ENCODE measurements around the gene HECTD4.

Gene HECTD4

DNA sequence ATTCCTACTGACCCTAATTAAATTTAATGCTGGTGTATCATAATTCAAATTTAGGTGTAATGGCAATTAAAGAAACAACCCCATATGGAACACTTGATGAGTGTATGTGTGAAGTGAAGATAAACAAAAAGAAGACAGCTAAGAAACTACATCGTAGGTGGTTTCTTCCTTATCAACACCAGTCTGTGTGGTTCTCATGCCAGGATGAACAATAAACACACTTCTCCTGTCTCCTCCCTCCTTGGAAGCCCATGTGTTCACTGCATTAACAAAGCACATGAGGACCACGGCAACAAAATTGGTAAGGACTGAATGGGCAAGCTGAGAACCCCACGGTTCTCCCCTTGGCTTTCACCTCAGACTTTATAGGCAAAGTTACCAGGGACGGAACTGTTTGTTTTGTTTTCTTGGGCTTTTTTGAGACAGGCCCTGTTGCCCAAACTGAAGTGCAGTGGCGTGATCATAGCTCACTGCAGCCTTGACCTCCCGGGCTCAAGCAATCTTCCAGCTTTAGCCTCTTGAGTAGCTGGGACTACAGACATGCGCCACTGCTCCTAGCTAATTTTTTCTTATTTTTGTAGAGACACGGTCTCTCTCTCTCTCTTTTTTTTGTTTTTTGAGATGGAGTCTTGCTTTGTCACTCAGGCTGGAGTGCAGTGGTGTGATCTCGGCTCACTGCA, 185.9 kb downstream of the HECTD4 start:
- DNase-seq: no peak

DNA sequence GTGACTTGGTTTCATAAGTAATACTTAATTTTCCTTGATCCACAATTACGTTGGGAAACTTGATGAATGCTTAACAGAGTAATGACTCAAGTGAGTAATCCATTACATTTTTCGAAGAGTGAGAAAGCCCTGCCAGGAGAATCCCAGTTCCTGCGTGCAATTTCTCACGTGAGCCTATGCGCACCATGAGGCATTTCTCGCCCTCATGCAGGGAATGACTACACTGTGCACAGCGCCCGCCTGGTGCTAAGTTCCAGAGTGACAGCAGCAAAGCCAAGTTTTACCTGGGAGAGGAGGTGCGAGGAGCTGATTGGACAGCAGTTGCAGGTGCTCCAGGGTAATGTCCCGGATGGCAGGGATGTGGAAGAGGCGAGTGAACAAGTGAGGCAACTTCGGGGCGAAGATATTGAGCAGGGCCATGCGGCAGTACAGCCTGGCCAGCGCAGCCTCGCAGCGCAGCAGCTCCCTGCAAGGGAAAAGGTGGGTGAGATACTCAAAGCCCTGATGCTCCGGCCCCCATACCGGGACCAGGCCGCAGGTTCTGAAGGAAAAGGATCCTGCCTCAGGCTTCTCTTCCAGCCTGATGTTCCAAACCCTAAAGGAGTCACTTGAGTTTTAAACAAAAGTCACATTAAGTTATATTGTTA, 187.5 kb downstream of the HECTD4 start:
- DNase-seq: no peak

DNA sequence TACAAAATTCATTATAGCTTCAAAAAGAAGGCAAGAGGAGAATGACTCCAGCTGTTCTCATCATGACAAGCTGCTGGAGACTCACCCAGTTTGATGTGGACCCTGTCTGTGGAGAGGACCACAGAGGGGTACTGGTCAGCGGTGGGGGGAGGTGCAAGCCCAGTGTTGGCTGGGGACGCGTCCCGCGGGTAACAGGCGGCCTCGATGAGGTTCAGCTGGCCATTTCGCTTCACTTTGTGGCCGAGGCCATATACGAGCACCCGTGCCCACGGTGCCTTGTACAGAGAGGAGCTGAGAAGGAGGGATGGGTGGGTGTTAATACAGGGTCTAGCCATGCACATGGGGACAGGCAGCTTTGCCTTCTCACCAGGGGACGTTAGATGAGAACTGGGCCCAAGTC, 189.8 kb downstream of the HECTD4 start:
- DNase-seq: no peak

DNA sequence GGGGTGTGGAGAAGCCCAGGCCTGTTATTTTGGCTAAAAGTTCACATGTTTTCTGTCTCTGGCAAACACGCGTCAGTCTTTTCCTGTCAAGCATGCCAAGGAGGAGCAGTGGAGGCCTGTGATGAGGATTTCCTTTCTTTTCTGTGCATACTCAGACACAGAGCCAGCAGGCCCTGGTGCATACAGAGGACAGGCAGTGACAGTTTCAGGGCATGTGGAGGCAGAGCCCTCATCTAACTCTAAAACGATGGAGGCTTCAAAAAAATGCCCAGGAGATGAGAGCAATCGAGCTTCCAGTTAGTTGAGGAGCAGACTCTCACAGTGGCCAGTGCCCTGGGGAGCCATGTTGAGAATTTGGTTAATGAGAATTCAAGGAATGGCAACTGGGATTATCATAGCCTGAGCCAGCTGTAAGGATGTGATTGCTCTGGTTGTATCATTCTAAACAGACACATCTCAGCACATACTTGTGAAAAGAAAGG, 190.3 kb downstream of the HECTD4 start:
- DNase-seq: no peak

DNA sequence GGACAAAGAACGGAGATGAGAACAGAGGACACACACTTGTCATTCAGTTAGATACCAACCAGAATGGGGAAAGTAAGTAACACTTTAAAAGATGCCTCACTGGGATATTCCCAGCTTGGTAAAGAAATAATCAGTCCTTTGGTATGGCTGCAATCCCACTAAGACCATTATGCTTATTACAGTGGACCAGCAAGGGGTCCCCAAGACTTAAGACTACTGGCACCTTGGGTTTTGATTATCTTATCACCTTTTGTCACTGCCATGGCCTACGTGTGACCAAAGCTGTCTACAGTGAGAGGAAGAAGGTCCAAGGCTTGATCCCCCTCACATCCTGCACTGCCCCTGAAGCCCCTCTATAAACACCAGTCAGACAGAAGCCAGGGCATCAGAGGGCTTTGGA, 191.0 kb downstream of the HECTD4 start:
- no peak for DNase-seq

DNA sequence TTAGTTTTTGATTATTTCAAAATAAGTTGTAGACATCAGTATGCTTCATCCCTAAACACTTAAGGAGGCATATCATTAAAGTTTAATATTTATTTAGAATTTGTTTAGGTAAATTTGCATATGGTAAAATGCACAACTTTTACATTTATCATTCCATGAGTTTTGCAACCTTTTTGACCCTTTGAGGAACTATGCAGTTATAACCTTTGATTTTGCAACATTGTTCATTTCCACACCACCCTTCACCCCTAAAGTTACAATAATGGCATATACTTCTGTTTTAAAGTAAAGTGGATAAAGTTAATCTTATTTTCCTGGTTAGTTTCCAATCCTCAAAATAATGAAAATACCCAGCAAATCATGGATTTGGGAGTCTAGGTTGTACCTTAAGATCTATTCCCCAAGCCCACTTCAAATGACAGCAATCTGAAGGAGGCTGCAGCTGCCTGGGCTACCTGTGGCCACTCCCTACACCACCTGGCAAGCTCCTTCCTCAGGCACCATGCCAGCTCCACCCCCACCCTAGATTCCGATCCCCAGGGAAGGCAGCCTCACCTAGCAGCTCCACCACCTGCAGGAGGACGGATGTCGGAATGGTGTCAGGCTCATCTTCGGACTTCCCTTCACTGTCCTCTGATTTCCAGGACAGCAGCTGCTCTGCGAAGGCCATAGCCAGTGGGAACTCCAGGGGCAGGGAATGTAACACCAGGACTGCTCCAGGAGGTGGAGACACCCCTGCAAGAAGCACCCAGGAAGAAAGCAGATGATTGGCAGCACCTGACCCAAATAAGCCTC, 191.8 kb downstream of the HECTD4 start:
- no peak for DNase-seq

DNA sequence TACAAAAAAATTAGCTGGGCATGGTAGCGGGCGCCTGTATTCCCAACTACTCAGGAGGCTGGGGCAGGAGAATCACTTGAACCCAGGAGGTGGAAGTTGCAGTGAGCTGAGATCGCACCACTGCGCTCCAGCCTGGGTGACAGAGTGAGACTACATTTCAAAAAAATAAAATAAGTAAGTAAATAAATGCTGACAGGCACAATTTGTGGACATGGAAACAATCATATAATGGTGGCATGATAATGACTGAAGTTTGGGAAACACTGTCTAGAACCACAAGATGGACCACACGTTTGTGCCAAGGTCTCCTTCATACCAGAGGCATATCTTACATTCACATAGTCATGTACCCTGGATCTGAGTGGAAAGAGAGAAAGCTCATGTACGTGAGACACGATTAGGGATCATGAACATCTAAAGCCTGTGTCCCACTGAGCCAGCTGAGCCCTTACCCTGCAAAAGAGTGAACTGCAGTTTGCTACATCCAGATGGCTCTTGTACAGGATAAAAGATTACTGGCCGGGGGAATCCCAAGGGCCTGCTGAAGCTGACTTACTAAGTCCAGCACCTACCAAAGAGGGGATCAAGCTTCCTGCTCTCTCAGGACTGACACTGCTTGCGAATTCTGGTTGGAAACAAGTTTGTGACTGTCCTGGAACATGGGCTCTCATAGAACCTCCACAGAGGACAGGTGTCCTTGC, 194.0 kb downstream of the HECTD4 start:
- no peak for DNase-seq

DNA sequence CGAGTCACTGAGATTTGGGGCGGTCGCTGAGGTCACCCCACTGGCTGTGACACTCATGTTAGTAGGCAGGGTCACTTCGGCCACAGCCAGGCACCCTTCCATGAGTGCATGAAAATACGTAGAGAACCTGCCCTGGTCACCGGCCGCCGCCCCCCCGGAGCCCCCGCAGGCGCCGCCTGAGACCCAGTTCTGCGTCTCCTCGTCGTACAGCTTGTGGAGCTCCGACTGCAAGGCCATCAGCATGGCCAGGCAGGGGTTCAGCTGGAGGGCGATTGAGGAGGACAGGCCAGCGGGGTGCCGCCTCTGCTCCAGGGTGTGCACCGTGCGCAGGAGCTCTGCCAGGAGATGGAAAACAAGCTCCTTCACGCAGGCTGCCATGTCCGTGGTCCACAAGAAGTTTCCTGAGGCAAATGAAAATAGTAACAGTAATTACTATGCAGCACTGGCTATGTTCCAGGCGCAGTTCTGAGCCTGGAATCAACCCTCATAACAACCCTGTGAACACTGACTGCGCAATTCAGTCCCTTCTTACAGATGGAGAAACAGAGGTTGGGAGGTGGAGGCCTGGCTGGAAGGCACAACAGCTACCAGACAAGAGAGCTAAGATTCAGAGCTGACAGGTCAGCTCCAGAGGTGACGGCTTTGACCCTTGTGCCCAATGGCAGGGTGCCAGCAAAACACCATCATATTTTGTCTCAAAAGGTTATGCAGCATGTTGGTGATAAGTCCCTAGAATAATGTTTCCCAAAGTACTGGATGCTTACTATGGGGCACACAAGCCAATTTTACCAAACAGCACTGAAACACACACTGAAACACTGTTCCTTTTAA, 196.9 kb downstream of the HECTD4 start:
- DNase-seq: no peak

DNA sequence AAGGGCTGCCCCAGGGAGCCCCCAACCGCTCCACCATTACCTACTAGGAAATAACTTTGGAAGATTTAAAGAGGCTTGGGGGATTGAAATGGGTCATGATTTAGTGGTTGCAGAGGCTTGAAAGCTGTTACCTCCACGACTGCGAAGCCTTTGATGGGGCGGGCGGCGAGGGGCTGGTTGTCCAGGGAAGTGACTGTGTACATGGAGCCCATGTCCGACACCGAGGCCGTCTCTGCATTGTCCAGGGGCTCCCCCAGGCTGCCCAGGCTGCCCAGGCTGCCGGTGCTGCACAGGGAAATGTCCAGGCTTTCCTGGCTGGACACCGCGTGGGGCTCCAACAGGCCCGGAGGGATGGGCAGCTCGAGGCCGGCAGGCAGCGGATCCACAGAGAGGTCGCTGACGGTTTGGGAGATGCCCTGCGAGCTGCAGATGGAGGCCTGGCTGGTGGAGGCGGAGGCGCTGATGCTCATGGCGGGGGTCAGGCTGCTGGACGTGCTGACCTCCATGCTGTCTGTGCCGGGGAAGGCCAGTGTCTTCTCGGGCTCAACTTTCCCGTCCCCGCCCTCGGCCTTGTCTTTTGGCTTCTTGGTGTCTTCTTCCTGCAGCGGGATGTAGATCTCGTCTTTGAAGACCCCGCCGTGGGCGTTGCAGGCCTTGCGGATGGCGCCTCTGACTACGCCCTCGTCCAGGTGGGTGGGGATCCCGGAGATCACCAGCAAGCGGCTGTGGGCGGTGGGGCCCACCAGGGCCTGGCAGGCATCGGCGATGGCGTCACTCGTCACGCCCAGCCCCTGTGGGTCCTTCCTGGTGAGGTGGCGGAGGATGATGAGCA, 198.0 kb downstream of the HECTD4 start:
- DNase-seq: no peak

DNA sequence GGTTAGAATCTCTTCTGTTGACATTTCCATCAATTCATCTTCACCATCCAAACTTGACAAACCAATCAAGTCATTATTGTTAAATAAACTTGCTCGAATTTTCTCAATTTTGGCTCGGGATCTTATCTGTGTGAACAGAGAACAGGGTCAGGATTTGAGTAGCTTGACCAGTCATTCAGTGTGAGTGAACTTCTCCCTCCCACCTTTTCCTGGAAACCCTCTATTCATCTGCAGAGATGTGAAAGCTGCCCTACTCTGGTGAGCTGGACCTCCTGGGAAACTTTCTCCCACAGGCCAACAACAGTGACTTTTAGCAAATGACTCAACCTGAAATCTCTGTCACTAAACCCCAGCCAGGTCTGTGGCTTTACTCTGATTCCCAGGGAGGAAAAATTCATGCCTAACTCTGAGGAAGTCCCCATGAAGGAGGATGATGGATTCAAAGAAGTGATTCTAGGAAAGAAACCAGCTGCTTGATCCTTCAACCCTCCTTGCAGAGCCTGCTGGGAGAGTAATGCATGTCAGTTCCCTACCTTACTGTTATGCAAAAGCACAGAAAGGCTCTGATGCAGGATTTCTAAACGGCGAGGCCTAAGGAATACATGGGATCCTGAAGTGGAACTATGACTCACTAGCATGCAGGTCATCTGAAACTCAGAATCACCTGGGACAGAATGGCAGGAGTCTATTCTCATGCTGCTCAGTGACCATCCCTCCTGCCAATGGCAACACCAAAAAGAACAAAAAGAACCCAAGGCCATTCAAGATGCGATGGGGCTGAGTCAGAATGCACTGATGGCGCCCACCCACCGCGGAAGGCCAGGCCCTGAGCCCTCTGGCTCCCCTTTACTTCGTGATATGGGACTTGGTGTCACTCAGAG, 198.8 kb downstream of the HECTD4 start:
- no peak for DNase-seq

DNA sequence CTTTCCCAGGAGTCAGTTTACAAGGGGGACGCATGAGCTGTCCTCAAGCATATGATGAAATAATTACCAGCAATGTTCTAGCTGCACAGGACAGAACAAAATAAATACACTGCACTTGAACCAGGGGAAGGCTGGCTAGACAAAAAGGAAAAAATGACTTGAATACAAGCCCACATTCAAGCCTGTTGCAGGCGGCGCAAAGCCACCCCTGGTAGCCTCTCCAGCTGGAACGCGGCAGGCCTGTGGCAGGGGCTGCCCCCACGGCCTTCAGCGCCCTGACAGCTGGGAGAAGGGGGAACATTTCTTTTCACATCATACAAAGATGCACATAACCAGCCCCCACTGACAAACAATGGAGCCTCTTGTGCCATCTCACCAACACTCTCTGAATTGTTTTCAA, 199.7 kb downstream of the HECTD4 start:
- DNase-seq: no peak

DNA sequence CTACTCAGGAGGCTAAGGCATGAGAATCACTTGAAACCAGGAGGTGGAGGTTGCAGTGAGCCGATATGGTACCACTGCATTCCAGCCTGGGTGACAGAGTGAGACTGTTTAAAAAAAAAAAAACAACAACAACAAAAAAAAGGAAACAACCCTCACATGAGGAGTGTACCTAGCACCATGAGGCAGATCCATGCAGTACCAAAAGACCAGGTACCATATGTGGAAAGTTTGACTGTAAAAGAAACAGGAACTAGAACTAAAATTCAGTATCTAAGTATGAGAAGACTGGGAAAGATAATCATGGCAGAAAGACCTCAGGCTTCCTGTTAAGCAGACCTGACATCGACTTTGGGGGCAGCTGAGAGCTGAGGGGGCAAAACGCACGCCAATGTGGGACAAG, 201.8 kb downstream of the HECTD4 start:
- no peak for DNase-seq

DNA sequence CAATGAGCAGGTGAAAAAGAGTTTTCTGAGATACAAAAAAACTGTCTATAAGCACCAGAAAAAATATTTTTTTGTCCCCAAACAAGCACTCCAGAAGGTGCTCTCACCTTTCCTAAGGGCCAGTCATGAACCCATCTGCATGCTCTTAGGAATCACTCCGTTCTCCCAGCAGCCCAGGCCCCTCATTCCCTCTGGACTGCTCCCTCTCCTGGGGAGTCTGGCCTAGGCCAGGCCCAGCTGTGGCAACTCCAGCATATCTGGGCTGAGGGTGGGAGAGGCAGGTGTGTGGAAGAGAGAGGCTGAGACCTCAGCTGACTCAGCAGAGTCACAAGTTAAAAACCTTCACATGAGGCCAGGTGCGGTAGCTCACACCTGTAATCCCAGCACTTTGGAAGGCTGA, 202.3 kb downstream of the HECTD4 start:
- DNase-seq: no peak

DNA sequence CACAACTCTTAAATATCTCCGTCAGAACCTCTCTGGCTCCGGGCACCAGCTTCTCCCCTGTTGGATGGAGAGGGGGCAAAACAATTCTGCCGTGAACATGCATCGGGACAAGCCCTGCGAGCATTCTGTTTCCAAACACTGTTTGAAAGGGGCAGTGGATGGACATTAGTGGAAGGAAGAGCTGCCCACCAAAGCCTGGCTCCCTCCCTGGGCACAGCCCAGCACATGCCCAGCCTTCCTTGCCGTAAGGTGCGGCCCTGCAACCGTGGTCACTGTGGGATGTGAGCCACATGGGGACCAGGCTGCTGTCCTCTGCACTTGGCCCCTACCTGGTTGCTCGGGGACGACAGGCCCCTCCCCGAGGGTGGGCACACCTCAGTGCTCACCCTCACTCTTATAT, 202.9 kb downstream of the HECTD4 start:
- DNase-seq: no peak

DNA sequence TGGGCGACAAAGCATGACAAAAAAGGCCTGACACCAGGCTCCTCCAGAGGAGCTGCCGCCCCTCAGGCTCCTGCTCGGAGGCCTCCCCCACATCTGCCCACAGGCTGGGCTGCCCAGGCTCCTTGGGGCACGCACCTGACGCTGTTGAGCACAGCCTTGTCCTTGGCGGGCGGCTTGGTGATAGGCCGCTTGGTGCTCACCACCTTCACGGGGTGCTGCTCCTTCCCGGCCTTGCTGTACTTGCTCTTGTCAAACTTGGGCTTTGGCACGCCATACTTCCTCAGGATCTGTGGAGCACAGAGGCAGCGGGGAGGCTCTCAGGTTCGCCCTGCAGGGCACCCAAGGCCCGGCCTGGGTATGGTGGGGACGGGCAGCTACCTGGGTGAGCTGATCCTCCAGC, 203.4 kb downstream of the HECTD4 start:
- DNase-seq: no peak

DNA sequence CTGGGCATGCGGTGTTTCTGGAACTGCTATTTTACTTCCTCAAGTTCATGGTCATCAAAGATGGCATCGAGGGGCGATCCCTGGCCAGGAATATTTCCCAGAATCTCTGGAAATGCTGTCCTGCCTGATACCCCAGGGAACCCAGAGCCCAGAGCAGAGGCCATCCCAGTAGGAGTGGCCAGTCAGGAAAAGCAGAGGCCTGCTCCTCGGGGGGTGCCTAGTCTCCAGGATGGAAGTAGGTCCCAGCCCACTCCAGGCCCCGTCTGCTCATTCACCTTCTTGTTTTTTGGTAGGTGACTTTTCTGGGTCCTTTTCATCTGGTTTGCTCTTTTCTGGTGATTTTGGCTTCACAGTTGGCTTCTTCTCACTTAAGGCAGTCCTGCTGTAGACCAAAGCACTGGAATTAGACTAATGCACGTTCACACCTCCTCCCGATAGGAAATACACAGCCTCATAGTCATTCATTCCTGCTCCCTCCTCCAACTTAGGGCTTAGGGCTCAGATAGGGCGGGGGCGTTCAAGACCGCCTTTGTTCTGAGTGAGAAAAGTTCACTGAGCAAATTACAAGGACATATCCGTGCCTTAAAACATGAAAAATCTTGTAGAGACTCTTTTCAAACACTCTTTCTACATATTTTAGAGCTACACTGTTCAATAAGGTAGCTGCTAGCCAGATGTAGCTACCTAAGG, 205.8 kb downstream of the HECTD4 start:
- no peak for DNase-seq

DNA sequence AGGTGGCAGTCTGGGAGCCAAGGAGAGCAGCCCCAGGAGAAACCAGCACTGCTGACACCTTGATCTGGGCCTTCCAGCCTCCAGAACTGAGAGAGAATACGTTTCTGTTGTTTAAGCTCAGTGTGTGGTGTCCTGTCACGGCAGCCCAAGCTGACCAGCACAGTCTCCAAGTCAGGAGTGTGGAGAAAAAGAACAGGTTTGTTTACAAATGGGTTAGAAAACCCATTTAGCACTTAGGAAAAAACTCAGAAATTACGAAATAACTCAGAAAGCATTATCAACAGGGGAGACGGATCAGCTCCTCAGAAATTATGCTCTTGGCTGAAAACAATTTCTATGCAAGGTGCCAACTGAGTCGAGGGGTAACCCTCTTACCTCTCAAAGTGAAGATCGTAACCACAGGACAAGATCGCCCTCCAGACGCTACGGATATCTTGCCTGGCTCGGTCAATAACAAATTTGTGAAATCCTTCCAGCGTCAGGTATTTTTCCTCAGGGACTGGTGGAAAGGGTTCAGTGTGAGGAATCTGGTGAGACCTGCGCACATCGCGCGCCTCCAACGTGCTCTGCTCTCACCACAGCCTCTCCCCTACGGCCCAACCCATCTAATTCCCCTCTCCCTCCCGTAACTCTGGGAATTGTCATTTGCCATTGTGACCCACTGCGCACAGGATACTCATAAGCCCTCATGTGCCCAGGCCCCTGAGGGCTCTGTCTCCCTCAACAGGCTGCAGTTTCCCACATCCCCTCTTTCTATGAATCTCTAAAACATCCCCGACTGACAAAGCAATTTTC, 206.7 kb downstream of the HECTD4 start:
- DNase-seq: no peak

DNA sequence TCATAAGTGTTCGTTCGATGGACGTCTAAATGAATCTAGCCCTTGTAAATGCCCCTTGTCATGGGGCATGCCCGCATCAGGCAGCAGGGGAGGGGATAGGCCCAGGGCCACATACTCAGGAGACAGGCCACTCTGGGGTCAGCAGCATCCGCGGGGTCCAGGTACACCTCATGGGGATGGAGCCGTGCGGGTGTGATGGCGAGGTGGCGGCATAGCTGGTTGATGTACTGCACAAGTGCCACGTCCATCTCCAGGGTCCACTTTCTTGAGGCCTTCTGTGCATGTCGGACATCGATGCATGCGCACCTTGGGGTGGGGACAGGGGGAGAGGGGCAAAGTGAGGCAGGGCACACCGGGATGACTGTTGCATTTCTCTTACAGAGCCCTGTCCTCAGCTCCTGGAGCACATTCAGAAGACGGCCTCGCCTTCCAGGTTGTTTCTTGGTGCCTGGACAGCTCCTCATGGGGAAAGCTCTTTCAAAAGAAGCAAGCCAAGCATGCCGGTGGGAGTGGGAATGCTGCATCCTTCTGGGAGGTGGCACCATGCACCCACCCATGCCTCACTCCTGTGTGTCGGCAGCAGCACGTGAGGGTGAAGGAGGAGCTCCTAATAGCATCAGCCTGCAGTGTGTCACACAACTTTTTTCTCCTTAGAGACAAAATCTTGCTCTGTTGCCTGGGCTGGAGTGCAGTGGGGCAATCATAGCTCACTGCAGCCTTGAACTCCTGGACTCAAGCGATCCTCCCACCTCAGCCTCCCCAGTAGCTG, 209.5 kb downstream of the HECTD4 start:
- DNase-seq: no peak
